H54 (cell line): ENCODE results near the gene MCRIP1.

Experiments
- DNase-seq: peaks from one replicate; pipeline ENCODE4 v3.0.0; 2011; ENCODE audit warnings: low spot score, mixed read lengths; ENCODE audit not compliant: insufficient read length
- FAIRE-seq: peaks from 3 replicates; lab custom pipeline; 2011; peaks lifted over from hg19 to GRCh38; lab: Jason Lieb, UNC
- POLR2A ChIP-seq: IDR thresholded peaks from 2 replicates; pipeline ENCODE4 v1.6.1; 2011; ENCODE audit warnings: low read depth, mild to moderate bottlenecking, low read length

The MCRIP1 gene

DNA sequence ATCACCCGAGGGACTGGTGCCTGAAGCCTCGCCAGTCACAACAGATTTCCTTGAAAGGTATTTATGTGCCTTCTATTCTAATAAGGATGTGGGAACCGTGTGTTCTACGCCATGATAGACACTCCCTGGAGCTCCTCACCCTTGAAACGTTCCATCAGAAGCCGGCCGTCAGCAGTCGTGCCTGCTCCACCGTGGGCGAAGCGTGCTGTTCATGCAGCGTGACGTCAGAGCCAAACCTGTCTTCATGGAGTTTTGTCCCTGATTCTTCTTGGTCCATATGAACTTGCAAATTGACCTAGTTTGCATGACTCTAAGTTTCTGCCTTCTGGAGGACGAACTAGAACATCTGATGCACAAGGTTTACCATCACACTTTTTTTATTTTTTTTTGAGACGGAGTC is 6.2 kb upstream of the MCRIP1 start:
- no peak for FAIRE-seq
- no peak for TF ChIP-seq POLR2A

DNA sequence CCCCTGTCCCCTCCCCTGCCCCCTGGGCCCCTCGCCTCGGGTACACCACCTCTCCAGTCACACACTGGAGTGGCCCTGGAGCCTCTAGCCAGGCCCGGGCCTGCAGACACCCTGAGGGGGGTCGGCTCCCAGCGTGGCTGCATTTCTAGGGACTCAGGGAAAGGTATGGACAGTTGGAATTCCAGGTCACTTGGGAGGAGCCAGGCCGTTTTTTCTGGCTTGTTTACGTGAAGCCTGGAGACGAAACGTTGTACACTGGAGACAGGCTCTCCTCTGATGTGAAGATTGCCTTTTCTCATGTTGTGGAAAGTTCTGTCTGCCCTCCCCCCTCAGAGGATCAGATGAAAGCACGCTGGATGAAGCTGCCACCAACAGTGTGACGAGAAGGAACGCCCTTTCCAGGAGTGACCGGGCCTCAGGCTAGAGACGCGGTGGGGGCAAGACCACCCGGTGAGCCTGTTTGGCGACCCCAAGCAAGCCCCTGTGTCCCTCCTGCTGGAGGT is 5.7 kb upstream of the MCRIP1 start:
- no peak for TF ChIP-seq POLR2A
- FAIRE-seq (no peak), DNase-seq (no peak)

More for the DNA sequence above, 6.2 kb upstream of the MCRIP1 start:
- DNase-seq = no peak

DNA sequence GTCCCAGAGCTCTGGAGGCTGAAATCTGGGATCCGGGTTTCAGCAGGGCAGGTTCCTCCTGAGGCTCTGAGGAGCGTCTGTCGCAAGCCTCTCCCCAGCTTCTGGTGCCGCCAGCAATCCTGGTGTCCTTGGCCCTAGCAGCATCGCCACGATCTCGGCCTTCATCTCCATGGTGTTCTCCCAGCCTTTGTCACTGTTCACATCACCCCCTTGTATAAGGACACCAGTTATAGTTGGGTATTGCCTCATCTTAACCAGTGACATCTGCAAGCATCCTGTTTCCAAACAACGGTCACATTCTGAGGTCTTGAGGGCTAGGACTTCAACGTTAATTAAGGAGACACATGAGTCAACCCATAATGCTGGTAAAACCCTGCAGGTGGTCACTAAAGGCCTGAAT is 4.5 kb upstream of the MCRIP1 start:
- DNase-seq (no peak), FAIRE-seq (no peak)
- no peak for TF ChIP-seq POLR2A

DNA sequence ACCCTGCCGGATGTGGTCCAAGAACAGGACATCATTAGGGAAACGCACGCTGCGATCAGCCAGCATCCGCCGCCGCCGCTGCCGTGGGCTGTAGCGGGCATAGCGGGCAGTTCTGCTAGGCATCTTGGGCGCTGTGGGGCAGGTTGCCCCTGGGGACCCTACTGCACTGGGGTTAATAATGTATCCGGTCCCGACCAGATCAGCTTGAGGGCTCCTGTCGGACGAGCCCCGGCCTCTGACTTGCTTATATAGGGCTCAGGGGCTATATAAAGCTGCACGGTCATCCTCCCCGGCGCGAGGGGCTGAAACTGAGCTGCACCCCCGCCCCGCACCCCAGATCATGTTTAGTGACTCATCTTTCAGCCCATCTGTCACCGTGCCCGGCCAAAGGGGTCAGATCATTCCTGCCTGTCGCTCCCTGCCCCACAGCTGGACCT is 1.8 kb upstream of the MCRIP1 start, which contains the start of gene PPP1R27:
Gene PPP1R27, minus strand, starts transcription at position 220 of the 437 bp plus-strand sequence. Its CDS starts 97 bp downstream, at position 123.
- FAIRE-seq = no peak

DNA sequence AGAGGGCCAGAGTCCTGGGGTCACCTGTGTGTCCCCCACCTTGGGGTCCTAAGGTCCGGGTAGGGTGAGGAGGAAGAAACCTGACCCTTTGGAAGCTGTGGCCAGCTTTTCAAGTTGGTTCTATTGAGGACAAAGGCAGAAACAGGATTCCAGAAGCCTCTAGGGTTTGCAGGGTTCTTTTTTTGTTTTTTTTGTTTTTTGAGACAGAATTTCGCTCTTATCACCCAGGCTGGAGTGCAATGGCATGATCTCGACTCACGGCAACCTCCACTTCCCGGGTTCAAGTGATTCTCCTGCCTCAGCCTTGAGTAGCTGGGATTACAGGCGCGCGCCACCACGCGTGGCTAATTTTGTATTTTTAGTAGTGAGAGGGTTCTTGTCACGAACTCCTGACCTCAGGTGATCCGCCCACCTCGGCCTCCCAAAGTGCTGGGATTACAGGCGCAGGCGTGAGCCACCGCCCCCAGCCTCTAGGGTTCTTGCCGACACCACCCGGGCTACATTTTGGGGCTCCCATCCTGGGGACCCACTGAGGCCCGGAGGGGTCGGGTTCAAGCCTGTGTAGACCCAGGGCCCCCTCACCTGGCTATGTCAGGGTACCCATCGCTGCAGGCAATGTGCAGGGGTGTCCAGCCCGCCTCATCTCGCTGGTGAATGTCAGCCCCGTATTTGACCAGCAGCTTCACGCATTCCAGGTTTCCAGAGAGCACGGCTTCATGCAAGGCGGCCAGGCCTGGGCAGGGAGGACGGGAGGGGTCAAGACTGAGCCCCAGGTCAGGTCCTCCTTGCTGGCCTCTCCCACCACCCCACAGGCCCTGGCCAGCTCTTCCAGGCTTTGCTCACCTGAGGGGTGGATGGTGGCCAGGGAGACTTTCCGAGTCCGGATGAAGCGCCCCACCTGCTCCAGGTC is 1.1 kb upstream of the MCRIP1 start:
- TF ChIP-seq POLR2A = no peak
- FAIRE-seq (no peak), DNase-seq (no peak)

More for the DNA sequence above, 1.8 kb upstream of the MCRIP1 start, which contains the start of gene PPP1R27:
- no peak for DNase-seq
- no peak for TF ChIP-seq POLR2A

DNA sequence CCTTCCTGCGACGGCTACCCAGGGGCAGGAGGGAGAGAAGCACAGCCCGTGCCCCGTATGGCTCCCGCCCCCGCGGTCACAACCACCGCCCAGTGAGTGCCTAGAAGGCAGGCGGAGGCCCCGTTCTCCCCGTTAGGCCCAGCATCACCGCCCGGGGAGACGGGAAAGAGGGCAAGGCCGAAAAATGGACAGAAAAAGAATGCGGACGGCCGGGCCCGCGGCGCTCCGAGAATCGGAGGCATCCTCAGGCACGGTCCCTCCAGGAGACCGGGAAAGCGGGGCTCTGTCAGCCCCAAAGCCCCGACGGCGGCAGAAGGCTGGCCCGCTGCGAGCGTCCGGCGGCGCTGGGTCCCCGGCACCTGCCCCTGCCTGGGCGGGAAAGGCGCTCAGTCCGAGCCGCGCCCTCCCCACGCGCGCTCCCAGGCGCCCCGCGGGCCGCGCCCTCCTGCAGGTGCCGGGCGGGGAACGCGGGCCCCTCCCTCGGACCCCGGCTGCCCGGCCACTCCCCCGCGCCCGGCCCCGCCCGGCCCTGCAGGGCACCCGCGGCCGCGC is 407 bp downstream of the MCRIP1 start:
- TF ChIP-seq POLR2A = no peak
- DNase-seq (no peak), FAIRE-seq (no peak)

DNA sequence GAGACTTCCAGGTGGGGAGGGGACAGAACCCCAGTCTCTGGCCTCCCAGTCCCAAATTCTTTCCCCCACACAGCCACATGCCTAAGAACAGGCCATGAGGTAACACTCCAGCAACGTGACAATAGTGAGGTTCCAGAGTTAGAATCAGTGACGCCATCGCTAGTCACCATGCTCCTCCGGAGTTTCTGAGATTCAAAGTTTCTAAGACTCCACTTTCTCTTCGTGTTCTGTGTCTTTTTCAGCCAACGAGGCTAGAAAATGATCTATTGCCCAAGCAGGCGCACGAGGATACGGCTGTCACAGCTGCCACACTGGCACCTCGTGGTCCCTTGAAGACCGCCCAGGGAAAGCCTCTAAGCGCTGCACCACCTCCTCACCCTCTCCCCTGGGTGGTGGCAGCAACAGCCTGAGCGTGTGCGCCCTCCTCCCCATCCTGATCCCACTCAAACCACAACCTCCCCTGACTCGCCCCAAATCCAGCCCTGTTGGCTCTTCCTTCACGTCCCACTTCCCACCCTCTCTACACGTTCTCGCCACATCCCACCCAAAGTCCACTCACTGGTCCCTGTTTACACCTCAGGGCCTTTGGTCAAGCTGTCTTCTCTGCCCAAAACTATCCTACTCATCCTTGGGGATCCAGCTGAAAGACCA is 1.0 kb downstream of the MCRIP1 start:
- DNase-seq (no peak), FAIRE-seq (no peak)
- no peak for TF ChIP-seq POLR2A

DNA sequence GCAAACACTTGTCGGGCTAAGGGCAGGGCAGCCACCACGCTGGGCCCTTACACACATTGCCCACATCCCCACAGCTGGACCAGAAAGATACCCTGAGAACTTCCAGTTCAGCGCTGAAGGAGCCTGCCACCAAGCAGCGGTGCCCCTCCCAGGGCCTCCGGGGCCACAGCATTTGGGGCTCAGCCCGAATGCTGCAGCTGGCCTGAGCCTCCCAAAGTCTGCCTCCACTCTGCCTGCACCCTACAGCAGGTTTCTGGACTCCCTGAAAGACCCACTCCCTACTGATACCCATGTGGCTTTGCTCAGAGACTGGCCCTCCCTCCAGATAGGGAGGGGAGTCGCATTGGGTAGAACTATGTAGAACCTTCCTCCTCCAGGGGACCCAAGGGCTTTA is 1.5 kb downstream of the MCRIP1 start:
- FAIRE-seq (no peak), DNase-seq (no peak)
- no peak for TF ChIP-seq POLR2A

DNA sequence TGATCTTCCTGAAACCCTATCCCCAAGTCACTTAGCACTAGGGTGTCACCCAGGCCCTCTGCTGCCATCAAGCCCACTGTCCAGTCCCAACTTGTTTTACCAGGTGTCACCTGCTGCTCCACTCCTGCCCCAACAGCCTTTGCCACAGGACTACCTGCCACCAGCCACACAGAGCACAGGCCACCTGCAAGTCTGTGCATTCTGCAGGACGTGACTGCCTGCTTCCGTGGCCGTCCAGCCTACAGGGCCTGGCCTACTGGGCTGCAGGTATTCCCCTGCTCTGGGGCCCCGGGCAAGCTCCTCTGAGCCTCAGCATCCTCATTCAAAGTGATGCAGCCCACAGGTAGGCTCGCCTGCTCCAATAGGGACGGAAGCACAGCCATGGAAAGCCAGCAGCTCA is 3.2 kb downstream of the MCRIP1 start:
- DNase-seq (no peak), FAIRE-seq (no peak)
- TF ChIP-seq POLR2A = no peak

DNA sequence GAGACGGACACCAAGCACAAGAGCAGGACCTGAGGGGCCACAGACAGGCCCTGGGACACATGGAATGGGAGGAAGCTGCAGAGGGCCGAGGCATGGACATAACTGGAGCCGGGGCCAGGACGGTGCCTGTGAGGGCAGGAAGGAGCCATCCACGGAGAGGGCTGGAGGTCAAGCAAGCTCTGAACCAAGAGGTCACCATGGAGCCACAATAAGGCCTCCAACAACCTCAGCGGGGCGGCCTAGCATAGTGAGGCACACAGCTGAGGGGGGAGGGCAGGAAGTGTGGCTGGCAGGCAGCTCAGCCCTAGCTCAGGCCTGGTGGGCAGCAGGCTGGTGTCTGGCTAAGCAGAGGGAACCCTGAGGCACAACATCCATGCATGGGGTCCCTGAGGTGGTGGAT is 4.4 kb downstream of the MCRIP1 start:
- TF ChIP-seq POLR2A = no peak
- no peak for DNase-seq
- FAIRE-seq = no peak

DNA sequence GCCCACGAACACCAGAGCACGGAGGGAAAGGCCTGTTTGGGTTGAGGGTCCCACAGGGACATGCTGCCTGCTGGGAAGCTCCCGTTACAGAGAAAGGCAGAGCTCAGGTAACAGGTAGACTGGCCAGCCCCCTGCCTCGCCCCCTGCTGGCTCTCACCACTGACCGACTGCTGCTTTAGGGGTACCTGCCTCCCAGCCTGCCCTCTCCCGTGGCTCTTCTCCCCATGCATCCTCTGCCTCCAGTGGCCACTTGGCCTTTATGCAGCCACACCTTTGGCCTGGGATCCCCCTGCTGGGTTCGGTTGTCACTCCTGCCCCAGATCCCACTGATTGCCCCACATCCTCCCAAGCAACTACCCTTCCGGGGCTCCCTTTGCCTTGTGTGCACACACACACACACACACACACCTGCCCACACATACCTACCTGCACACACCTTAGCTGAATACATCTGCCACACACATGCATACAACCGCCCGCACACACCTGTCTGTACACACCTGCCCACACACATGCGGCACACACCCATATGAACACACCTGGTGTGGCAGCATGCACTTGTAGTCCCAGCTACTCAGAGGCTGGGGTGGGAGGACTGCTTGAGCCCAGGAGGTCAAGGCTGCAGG is 7.1 kb downstream of the MCRIP1 start:
- DNase-seq = no peak
- TF ChIP-seq POLR2A = no peak

DNA sequence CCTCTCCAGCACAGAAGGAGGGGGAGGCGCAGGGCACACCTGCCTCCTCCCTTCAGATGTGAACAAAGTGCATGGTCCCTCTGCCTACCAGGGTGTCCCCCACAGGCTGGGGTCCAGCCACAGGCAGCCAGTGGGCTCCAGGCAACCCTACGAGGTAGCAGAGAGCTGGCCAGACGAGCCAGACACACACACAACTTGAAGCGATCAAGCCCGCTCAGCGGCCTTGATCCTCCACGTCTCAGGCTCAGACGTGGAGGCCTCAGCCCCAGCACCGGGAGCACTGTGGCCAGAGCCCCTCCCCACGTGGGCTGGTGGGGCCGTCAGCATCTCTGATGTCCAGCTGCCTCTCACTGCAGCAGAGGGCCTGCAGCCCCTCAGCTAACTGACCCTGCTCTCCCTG is 8.5 kb downstream of the MCRIP1 start:
- FAIRE-seq = no peak
- no peak for TF ChIP-seq POLR2A
- no peak for DNase-seq

More for the DNA sequence above, 7.1 kb downstream of the MCRIP1 start:
- no peak for FAIRE-seq

DNA sequence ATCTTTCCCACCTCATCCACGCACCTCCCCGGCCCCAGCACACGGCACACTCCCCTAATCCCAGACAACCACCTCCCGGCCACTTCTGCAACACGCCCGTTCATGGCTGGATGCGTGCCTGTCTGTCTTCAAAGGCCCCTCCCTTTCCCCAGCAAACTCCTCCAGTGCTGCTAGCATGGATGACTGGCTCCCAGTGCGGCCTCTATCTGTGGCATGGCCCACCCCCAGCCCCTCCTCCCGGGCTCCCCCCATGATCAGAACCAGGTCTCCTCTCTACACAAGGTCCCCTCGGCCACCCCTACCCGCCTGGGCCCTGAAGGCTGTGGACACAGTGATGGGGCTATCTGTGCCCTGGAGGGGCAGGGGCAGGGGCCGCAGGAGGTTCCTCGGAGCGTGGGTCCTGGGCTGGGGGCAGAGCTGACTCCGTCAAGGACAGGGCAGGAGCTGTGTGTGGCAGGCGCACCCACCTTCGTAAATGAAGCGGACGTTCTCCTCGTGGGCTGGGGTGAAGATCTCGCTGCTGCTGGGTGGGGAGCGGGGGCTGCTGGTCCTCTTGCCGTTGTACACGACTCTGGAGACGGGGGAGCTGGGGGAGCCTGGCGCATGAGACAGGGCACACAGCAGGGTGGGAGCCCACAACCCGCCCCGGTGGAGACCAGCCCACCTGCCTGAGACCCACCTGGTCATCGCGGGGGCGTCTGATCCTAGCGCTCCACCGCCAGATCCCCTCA is 9.1 kb downstream of the MCRIP1 start:
- DNase-seq (no peak), FAIRE-seq (no peak)
- TF ChIP-seq POLR2A = no peak
